GM21528 (cell line): ENCODE data around the gene USP20.

Experiments
- ATAC-seq: cut with Tn5 transposase; IDR thresholded peaks from one replicate; pipeline ENCODE4 v1.9.1; 2021; ENCODE audit warnings: mild to moderate bottlenecking, moderate library complexity; ENCODE audit not compliant: unreplicated experiment, low FRiP score

Gene USP20

DNA sequence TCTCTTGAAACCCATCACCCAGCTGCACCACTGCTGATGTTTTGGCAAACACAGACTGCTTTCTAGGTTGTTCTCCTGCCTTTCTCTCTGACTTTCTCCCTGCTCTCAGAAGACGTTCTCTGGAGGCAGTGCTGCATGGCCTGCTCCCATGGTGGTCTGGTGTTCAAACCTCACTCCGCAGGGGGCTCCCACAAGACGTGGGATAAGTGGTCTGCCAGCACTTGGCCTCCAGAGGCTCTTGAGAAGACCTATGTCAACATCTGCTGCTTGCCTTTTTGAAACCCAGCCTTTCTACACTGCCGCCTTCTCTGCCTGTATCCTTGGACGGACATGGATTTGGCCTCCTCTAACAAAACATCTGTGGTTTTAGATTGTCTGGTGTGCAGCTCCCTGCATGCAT, 16.6 kb downstream of the USP20 start:
- no peak for ATAC-seq

DNA sequence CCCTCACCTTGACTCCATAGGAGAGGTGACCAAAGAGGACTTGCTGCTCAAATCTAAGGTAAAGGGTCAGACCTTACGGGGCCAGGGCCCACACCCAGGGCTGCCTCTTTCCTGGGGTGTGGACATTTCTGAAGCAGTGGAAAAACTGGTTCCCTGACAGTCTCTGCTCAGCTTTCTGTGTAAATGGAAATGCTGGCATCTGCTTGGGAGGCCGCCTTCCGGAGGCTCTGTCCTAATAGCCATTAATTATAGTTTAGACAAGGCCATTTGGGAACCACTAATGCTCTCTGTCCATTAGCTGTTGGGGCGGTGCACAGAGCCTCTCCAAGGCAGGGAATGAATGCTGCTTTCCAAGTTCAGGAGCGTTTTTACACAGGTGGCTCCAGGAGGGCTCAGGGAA, 17.3 kb downstream of the USP20 start:
- no peak for ATAC-seq

DNA sequence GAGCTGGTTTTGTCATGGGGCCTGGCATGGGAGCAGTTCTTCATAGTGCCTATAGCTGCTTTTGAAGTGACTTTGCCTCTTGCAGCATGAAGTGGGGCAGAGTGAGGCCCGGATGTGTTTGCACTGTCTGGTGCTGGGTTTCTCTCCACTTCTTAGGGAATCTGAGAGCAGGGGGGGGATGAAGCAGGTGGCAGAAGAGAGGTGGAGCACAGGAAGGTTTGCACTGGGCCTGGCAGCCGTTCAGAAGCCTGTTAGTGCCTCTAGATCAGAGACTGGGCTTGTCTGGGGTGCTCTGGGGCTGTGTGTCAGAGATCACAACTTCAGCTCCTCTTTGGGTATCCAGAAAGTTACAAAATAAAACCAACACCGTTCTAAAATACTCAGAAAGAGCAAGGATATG, 18.4 kb downstream of the USP20 start:
- ATAC-seq: no peak

DNA sequence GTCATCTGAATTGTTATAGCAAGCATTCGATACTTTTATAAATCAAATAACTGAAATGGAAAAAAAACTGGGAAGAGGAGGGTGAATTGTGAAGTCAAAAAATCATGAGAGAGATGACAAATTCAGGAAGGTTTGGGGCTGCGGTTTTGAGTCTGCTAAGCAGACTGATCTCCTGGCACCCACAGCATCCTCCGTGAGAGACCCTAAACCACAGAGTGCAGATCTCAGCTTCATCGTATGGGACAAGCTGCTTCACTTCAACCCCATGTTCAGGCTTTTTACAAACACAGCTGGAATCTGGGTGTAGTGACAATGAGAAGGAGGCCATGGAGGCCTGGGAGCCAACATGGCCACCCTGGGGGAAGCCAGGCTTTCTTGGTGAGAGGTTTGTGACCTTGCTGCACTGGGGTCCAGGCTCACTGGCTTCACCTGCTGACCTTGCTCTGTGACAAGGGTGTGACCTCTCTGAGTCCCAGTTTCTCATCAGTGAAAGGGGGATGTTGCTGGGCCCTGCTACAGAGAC, 19.4 kb downstream of the USP20 start:
- no peak for ATAC-seq

DNA sequence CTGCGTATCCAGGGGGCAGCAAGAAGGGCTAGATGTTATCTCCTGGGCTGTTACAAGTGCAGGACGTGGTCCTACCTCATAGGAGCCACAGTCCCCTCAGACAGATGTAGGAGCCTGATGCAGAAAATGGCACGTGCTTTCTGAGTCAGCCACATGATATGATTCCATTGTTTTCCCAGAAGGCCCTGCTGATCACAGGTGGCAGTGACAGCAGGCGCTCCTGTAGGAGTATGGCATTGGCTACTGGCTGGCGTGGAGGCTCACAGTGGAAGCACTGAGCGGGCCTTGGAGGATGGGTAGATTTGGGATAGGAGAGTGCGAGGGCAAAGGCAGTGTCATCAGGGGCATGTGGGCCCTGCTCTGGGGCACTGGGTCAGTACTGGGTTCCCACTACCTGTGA, 21.9 kb downstream of the USP20 start:
- ATAC-seq: no peak

DNA sequence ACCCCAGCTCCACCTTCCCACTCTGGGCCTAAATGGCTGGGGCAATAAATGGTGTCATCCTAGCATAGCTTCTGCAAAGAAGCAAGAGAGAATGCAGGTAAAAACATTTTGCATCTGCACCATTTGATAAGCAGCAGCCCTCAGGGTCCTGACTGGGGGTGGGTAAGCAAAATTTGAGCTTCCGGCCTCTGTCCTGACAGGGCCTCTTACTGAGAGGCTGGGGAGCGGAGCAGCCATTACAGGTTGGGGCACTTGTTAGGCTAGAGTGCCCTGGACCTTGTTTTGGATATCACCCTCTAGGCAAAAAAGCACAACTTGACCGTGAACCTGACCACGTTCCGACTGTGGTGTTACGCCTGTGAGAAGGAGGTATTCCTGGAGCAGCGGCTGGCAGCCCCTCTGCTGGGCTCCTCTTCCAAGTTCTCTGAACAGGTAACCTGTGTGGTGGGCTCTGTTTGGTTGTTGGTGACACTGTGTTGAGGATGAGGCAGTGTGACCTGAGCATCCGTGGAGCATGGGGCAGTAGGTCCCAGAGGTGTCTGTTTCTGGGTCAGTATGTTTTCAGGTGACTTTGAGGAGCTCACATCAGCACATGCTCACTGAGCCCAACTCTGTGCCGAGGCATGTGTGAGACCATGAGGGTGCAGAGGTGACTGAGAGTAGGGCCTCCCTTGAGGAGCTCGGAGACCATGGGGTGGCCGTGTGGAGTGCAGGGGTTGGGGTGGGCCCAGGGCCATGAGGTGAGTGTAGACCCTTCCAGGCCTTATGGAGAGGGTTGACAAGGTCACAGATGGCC, 23.1 kb downstream of the USP20 start:
- no peak for ATAC-seq

DNA sequence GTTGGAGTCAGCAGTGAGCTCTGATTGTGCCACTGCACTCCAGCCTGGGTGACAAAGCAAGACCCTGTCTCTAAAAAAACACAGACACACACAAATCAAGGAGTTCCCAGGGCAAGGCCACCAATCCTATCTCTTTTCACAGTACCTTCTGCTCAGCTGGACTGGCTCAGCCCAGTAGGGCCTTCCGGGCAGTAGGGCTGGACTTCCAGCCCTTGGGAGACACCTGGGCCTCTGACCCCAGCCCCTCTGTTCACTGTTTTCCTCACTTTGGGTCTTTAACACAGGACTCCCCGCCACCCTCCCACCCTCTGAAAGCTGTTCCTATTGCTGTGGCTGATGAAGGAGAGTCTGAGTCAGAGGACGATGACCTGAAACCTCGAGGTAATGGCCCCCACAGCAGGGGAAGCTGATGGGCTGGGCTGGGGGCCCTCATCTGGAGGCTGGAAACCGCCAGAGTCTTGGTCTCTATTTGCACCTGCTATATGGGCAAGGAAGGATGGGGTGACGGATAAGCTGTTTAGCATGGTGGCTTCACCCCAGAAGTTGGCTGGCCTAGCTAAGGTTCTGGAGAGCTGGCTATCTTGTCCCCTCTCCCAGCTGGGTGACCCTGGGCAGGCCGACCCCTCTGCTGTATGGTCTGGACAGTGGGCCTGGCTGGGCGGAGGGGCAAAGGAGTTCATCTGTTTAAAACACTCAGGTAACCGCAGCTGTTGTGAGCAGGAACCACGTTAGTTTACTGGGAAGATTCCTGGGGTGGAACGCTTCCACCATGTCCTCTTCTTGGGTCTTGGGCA, 25.6 kb downstream of the USP20 start:
- no peak for ATAC-seq

DNA sequence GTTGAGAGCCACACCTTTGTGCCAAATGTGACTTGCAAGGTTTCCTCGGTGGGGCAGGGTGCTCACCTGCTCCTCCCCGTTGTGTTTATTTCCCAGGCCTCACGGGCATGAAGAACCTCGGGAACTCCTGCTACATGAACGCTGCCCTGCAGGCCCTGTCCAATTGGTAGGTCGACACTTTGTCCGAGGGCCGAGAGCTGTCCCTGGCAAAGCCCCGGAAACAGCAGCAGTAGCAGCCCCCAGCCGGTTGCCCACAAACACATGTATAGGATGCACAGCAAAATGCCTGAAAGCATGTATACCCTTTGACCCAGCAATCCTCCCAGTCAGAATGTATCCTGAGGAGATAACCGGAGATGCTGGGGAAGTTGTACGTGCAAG, 26.2 kb downstream of the USP20 start:
- ATAC-seq: no peak

DNA sequence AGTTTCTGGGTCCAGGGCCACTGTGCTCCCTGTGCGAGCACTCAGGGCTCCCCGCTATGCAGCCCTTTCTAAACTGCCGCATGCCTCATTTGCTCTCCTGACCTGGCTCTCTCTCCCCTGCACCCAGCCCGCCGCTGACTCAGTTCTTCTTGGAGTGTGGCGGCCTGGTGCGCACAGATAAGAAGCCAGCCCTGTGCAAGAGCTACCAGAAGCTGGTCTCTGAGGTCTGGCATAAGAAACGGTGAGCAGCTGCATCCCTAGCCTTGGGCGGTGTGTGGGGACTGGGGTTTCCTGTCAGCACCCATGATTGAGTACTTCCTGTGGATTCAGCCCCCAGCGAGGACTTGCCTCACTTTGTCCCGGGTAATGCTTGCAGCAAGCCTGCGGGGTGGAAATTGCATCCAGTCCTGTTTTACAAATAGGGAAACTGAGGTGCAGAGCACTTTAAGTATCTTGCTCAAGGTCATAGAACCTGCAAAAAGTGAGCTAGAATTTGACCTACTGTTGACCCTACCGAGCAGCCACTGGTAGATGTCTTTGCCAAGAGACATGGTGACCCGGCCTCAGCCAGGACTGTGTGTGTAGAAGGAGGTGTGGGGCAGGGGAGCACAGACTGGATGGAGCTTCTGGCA, 27.9 kb downstream of the USP20 start:
- no peak for ATAC-seq

DNA sequence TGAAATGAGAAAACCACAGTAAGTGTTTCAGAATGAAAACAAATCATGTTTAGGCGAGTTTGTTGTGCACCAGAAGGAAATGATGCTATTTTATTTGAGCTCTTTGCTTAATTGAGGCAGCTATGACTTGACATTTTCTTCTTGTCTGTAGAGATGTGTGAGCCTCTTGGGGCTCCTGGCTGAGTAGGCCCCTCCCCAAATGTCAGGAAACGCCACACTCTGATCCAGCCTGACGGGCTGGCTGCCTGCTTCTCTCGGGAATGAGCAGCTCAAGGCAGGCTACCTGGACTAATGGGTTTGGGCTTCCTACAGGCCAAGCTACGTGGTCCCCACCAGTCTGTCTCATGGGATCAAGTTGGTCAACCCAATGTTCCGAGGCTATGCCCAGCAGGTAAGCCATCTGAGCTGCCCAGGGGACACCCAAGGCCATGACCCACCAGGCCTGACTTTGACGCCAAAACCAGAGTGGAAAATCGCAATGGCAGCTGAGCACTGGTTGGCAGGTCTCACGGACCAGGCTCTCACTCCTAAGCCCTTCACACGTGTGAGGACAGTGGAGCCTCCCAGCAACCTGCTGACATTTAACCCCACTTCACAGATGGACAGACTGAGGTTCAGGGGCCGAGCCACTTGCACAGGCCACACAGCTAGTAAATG, 29.9 kb downstream of the USP20 start:
- no peak for ATAC-seq

DNA sequence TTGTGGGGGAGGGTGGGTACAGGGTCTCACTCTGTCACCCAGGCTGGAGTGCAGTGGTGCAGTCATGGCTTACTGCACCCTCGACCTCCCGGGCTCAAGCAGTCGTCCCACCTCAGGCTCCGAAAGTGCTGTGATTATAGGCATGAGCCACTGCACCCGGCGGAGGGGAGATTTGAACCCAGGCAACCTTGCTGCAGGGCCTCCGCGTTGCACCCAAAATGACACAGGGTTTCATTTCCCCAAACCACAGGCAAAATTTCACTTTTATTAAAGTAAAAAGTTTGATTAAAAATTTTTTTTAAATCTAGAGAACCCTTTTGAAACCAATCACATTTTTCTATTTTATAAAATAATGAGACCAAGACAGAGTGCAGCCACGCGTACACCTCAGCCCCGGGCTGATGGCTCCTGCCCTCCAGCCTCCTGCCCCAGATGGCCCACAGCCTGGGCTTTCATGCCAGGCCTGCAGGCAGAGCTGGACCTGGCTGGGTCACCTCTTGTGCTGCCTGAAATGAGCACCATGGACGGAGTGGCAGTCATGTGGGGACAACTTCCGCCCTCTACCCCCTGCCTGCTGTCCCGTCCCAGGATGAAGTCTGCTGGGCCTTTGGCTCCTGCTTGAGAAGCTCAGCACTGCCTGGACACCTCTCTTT, 30.5 kb downstream of the USP20 start:
- ATAC-seq: no peak

DNA sequence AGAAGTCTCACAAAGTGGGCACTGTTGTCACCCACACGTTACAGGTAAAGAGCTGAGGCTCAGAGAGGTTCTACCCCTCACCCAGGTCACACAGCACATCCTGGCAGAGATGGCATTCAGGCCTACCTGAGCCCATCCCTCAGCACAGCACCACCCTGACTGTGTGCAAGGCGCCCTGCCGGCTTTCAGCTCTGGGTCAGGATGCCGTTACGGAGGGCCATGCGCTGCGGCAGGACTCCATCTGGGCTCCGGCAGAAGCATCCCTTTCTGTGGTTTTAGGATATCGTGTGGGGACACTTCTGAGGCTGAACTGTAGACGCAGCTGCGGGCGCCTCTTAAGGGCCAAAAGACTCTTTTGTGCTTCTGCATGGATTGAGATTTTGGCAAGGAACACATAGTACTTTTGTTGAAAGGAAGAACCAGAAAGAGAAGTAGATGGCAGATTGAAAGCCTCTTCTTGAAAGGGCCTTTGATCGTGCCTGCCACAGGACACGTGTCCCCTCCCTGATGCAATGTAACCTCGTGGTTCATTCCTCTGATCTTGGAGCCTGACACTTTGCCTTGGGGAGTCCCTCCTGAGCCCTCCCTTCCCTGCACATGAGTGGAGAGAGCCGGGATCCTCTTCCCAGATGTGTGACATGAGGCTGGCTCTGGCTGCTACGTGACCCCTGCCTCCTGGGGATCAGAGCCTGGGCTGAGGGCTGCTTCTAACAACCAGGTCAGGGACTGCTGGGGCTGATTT, 31.3 kb downstream of the USP20 start:
- ATAC-seq: no peak

DNA sequence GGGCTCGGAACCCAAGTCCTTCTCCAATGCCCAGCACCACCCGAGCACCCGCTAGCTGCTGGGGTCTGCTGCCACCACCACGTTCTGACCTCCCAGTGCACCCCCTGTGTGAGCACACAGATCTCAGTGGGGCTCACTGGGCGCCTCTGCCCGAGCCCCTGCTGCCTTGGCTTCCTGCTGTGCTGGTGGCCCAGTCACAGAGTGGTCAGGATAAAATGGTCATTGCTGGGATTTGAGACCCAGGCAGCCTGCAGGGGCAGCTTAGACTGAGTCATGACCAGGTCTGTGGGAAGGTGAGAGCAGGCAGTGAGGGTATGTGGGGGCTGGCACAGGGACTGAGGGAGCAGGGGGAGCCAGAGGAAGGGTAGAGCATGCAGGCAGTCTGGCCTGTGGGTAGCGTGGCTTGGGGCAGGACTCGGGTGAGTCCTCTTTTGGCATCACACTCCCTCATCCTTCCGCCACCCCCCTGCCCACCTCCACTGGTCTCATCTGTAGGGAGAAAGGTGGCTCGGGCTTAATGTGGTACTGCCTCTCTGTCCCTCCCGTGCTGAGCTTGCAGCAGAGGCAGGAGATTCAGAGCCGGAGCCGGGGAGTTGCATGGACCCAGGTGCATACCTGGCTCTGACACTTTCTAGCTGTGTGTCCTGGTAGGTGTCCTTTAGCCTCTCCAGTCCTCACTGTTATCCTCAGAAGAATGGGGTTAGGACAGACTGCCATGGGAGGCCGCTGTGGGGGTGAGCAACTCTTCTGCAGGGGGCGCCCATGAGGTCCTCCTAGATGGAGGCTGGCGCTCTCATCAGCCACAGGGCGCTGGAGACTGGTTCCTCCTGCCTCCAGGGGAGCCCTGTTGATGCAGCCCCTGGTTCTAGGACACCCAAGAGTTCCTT, 32.1 kb downstream of the USP20 start:
- ATAC-seq: no peak

DNA sequence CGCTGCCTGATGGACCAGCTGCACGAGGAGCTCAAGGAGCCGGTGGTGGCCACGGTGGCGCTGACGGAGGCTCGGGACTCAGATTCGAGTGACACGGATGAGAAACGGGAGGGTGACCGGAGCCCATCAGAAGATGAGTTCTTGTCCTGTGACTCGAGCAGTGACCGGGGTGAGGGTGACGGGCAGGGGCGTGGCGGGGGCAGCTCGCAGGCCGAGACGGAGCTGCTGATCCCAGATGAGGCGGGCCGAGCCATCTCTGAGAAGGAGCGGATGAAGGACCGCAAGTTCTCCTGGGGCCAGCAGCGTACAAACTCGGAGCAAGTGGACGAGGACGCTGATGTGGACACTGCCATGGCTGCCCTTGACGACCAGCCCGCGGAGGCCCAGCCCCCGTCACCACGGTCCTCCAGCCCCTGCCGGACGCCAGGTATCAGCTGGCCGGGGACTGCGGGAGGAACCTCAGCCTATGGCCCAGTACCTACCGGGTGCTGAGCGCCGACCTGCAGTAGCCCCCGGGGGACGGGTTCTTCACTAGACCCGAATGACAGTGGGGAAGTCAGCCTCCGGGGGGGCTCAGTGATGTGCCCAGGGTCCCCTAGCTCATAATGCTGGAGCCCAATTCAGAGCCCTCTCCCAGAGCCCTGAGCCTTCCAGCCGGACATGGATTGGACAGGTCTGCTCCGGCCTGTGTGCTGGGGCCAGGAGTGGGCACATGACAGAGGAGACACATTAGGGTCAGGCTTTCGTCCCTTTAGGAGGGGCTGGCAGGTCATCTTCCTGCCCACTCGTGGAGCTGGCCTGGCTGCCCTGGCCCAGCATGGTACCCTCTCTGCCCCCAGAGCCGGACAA, 33.0 kb downstream of the USP20 start:
- no peak for ATAC-seq

DNA sequence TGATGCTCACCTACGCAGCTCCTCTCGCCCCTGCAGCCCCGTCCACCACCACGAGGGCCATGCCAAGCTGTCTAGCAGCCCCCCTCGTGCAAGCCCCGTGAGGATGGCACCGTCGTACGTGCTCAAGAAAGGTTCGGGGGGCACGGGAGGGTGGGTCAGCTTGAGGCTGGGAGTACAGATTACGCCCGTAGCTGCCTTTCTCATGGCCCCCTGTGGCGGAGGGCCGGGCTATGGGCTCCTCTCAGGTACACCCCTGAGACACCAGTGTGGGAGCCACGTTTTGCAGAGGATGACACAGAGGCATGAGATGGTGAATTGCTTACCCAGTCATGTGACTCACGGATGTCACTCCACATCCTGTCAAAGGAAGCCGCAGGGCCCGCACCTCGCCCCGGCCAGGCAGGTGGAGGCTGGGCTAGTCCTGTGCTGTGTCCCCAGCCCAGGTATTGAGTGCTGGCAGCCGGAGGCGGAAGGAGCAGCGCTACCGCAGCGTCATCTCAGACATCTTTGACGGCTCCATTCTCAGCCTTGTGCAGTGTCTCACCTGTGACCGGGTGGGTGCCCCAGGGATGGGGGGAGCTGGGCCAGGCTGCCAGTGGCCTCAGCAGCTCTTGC, 33.7 kb downstream of the USP20 start:
- ATAC-seq: no peak

DNA sequence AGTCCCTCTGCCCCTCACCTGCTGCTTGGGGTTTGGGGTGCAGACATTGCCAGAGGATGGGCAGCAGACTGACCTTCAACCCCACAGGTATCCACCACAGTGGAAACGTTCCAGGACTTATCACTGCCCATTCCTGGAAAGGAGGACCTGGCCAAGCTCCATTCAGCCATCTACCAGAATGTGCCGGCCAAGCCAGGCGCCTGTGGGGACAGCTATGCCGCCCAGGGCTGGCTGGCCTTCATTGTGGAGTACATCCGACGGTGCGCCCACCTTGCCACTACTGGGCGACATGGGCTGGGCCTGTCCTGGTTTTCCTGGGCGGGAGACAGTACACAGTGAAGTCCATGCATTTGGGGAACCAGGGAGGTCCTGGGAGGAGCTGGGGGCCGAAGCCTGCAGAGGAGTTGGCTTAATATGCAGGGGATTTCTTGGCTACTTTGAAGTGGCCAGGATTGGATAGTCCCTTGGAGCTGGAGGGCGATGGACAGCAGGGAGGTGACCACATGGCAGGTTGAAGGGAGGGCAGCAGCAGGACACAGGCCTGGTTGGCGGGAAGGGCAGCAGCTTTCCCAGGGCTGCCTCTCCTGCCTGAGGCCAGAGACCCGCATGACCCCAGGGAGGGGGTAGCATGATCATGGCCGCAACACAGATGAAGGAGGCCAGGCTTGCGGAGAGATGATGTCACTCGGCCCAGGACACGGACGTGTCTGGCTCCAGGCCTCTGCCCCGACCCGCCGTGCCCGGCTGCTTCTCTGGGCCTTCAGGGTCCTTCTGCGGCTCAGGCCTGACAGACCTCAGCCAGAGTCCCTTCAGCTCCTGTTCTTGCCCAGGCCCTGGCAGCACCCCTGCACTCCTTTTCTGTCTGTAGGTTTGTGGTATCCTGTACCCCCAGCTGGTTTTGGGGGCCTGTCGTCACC, 34.6 kb downstream of the USP20 start:
- ATAC-seq: no peak
